Measurements from ENCODE around the gene MEGF6.
A peak's percentile ranks its signal among the peaks of the same experiment; 100 is the strongest.

Gene MEGF6

GRCh38 chr1:3454811-3455618 is 156.3 kb downstream of the MEGF6 start:
- no peak for DNase-seq

GRCh38 chr1:3453891-3454810 is 157.2 kb downstream of the MEGF6 start, which contains the start of gene ARHGEF16:
ARHGEF16 (plus strand) TSS chr1:3454665; CDS start chr1:3463085, 8,420 bp downstream.
- DNase-seq, result peak; percentile 1

DNA sequence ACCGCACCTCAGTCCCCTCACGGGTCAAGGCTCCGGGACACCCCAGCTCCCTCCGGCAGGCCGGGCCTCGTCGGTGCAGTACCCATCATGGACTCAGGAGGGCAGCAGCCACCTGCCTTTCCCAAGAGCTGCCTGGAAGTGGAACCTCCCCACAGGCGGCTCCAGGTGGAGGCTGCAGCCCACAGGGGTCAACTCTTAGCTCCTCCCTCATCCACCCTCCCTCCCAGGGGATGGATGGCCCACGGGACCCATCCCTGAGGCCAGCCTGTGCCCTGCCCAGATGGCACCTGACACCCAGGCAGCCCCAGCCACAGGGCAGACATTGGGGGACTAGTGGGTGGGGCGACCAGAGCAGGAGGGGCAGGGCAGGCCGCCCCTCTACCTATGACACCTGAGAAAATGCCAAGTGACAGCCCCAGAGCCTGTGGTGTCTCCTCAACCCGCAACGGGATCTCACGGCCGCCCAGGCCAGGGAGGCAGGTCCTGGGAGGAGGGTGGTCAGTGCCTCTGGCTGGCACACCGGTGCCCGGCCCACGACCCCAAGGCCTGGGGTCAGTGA is 158.0 kb downstream of the MEGF6 start:
- peak; percentile 8 for DNase-seq

- DNase-seq, result no peak
Observed at GRCh38 chr1:3452866-3453175, 158.5 kb downstream of the MEGF6 start.

DNA sequence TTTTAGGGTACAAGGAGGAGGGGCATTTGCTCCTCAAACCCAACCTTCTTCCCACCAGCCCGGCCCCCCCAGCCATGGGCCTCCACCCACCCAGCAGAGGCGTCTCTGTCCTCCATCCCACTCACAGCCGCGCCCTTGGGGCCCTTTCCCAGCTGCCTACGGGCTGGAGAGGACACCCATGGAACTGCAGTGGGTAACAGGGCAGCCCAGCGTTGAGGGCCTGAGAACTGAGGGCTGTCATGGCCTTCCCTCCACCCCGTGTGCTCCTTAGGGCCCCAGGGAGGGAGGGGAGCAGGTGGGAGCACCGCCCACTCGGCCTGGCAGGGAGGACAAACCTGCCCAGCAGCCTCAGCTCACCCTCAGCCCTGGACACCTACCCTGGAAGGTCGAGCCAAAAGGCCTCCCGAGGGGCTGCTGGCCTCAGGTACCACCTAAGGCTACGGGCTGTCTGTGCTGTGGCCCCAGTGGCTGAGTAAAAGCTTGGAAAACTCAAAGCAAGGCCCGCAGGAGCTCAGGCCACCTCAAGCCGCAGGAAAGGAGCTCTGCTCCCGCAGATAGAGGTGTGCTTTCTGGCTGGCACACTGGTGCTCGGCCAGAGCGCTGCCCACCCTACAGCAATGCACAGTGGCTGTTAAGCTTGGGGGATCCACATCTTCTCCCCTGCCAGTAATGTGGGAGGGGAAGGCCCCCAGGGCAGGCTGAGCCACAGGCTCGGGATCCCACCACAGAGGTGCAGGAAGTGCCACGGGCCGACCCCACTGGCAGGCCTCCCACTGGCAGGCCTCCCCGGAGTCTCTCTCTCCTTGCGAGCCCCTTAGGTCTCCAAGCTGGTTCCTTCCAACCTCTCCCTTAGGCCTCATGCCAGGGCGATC is 159.1 kb downstream of the MEGF6 start:
- no peak for DNase-seq

- no peak for DNase-seq
Observed at GRCh38 chr1:3450983-3451382, 160.3 kb downstream of the MEGF6 start.

DNA sequence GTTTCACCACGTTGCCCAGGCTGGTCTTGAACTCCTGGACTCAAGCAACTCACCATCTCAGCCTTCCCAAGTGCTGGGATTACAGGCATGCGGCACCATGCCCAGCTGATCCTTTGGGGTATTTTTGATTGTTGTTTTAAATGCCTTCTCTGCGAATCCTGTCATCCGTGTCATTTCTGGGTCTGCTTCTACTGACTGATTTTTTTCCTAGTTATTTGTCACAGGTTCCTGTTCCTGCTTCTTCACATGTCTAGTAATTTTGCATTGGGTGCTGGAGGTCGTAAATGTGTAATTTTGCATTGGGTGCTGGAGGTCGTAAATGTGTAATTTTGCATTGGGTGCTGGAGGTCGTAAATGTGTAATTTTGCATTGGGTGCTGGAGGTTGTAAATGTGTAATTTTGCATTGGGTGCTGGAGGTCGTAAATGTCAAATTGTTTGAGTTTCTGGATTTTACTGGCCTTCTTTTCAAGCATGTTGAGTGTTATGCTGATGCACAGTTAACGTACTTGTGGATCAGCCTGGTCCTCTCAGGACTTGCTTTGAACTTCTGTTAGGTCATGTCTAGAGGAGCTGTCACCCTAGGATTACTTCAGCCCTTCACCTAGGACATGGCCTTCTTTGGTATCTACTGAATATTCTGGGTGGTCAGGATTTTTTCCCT is 161.0 kb downstream of the MEGF6 start:
- no peak for DNase-seq

DNA sequence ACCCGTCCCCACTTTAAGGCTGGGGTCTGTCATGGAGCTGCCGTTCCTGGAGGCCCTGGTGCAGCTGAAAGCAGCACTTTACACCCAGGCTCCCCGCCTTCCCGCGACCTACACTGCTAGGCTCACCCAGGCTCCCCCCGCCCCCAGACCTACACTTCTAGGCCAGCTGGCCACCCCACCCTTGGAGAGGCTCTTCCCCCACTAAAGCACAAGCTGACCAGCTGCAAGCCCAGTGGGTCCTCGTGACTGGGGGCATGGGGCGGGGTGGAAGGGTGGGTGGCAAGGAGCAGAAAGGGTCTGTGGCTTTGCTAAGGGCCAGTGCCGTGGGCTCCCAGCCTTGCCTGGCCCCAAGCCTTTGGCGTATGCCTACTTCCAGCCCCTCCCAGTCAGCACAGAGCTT is 166.6 kb downstream of the MEGF6 start:
- DNase-seq, result no peak

DNA sequence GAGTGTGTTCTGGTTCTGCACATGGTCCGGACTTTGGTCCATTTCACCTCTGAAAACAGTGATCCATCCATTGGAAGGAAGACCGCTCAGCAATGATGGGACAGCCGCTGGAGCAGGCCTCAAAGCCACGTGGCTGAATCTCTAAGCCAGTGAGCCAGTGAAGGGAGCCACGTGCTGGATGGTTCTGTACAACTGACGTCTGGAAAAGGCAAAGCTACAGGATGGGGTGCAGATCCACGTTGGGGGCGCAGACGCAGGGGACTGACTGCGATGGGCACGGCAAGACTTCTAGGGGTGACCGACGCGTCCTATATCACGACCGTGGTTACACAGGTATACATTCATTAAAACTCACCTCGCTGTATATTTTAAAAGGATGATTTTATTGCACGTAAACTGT is 167.0 kb downstream of the MEGF6 start:
- DNase-seq, result no peak

DNA sequence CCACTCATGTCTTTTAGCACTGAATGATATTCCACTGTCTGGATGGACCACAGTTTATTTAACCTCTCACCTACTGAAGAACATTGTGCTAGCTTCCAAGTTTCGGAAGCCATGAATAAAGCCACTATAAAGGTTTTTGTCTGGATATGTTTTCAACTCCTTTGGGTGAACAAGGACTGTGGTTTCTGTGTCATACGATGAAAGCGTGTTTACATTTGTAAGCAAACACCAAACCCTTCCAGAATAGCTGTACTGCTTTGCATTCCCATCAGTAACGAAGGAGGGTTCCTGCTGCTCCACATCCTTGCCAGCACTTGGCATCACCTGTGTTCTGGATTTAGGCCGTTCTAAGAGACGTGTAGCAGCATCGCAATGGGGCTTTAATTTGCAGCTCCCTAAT is 167.5 kb downstream of the MEGF6 start:
- DNase-seq, result no peak

DNA sequence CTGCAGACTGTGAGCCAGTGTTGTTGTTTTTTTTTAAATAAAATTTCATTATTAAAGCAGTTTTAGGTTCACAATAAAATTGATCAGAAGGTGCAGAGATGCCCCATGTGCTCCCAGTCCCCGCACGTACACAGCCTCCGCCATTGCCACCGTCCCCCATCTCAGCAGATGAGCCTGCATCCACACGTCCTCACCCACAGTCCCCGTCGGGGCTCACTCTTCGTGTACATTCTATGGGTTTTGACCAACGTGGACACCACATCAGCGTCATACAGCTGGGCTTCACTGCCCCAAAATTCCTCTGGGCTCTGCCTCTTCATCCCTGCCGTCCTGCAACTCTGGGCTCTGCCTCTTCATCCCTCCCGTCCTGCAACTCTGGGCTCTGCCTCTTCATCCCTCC is 168.4 kb downstream of the MEGF6 start:
- no peak for DNase-seq

GRCh38 chr1:3442331-3442730 is 169.0 kb downstream of the MEGF6 start:
- DNase-seq, result no peak

GRCh38 chr1:3441880-3442279 is 169.4 kb downstream of the MEGF6 start:
- no peak for DNase-seq

DNA sequence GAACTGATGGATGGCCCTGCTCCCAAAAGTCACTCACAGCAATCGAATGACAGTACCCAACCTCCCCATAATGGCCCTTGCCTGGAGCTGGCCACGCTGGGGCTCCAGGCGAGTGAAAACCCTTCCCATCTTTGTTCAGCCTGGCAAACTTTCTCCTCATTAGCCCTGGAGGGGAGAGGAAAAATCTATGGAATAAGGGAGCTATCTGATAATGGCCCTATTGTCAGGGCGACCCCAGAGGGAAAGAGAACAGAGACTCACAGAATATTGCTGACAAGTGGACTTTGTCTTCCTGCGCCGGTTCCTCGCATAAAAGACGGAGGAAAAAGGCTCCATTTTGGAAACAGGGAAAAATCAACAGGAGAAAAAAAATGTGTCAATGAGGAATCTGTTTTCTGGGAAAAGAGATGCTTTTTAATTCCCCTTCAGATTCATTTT is 169.9 kb downstream of the MEGF6 start:
- no peak for DNase-seq

- DNase-seq, result no peak
Observed at GRCh38 chr1:3440711-3441409, 170.4 kb downstream of the MEGF6 start.

- DNase-seq, result no peak
Observed at GRCh38 chr1:3440300-3440681, 171.0 kb downstream of the MEGF6 start.

Data from NCI-H1092 treated with DMSO at 0.1 percent for 48 hours (cell line).